HepG2 (cell line): ENCODE measurements around the gene FLAD1.

Source experiments
- POLR2A ChIP-seq, 2 experiments: IDR thresholded peaks; 2 replicates each; pipeline ENCODE4 v1.6.1; 2011; ENCODE audit warnings: low read depth in 2 of 2, low read length in 2 of 2, mild to moderate bottlenecking in 1 of 2, moderate library complexity in 1 of 2; ENCODE audit not compliant: insufficient read depth in 1 of 2
- RAD21 ChIP-seq: fragments of 450-650 bp; formaldehyde crosslinking; IDR thresholded peaks from 2 replicates; pipeline ENCODE4 v1.5.0; 2020; ENCODE audit warnings: mild to moderate bottlenecking
- SIX4 ChIP-seq: sonication (generic); formaldehyde crosslinking; IDR thresholded peaks from 2 replicates; pipeline ENCODE4 v1.4.0; 2020; ENCODE audit warnings: missing genetic modification reagents
- ZNF747 ChIP-seq: sonication (generic); formaldehyde crosslinking; IDR thresholded peaks from 2 replicates; pipeline ENCODE4 v1.8.1; 2023; ENCODE audit warnings: missing genetic modification reagents, mild to moderate bottlenecking, borderline replicate concordance

- no peak for TF ChIP-seq RAD21 (CRISPR knock-in tag)
- TF ChIP-seq ZNF747 (CRISPR knock-in tag): no peak
- TF ChIP-seq POLR2A (IDR thresholded peaks at IDR 0.05; ENCODE audit: insufficient read depth in 1 of 2, low read depth in 2 of 2, low read length in 2 of 2): no peak
- TF ChIP-seq SIX4 (CRISPR knock-in tag): no peak
Observed at GRCh38 chr1:155030243-155030795, 47.2 kb downstream of the FLAD1 start.
